Keratinocyte (primary cell): ENCODE data around the gene PRKAG2. TPM values are rescaled to one million over a fixed set of nuclear protein-coding genes. Genes with fewer than 3 reads are reported as not detected.

Experiments
- DNase-seq: peaks from one replicate; pipeline ENCODE4 v3.0.0-alpha.2; 2011; ENCODE audit warnings: low read depth, missing footprints, low spot score
- FAIRE-seq: peaks from 2 replicates; lab custom pipeline; 2011; peaks lifted over from hg19 to GRCh38; lab: Jason Lieb, UNC
- H2AFZ ChIP-seq: 2 replicates; pipeline ENCODE4 v1.6.0; 2012; ENCODE audit warnings: low read length, control low read depth, inconsistent platforms; ENCODE audit not compliant: control insufficient read depth
- H3K27ac ChIP-seq: 2 replicates; pipeline ENCODE4 v1.5.1; 2011; ENCODE audit warnings: low read length; ENCODE audit not compliant: control insufficient read depth, insufficient read depth
- H3K27me3 ChIP-seq: 3 replicates; pipeline ENCODE4 v1.6.0; 2011; ENCODE audit warnings: low read length; ENCODE audit not compliant: control insufficient read depth, insufficient read depth; ENCODE audit errors: extremely low read depth
- H3K36me3 ChIP-seq, 2 experiments: 2 replicates in 1 of 2; 3 replicates in 1 of 2; pipeline ENCODE4 v1.5.1; 2011; ENCODE audit warnings: low read length in 2 of 2, mild to moderate bottlenecking in 1 of 2; ENCODE audit not compliant: control insufficient read depth in 2 of 2, insufficient read depth in 2 of 2; ENCODE audit errors: extremely low read depth in 1 of 2
- H3K4me1 ChIP-seq: 3 replicates; pipeline ENCODE4 v1.5.1; 2011; ENCODE audit warnings: low read length; ENCODE audit not compliant: control insufficient read depth, insufficient read depth; ENCODE audit errors: extremely low read depth
- H3K4me2 ChIP-seq: 3 replicates; pipeline ENCODE4 v1.6.0; 2011; ENCODE audit warnings: low read depth, low read length; ENCODE audit not compliant: control insufficient read depth, insufficient read depth; ENCODE audit errors: extremely low read depth
- H3K4me3 ChIP-seq, 3 experiments: fragments of 200-600 bp in 1 of 3; sonication (generic) in 1 of 3; 2 replicates in 2 of 3; 3 replicates in 1 of 3; pipeline ENCODE4 v1.5.1; 2011 to 2016; ENCODE audit warnings: low read length in 3 of 3, mild to moderate bottlenecking in 3 of 3, control low read depth in 2 of 3, inconsistent platforms in 1 of 3, low read depth in 1 of 3, mixed read lengths in 1 of 3, mixed run types in 1 of 3, moderate library complexity in 1 of 3; ENCODE audit not compliant: control insufficient read depth in 2 of 3, insufficient read depth in 2 of 3; ENCODE audit errors: extremely low read depth in 1 of 3
- H3K79me2 ChIP-seq: 2 replicates; pipeline ENCODE4 v1.6.0; 2012; ENCODE audit warnings: low read length; ENCODE audit not compliant: control insufficient read depth, insufficient read depth
- H3K9ac ChIP-seq: 3 replicates; pipeline ENCODE4 v1.6.0; 2011; ENCODE audit warnings: low read length; ENCODE audit not compliant: control insufficient read depth, insufficient read depth; ENCODE audit errors: extremely low read depth
- H3K9me1 ChIP-seq: 3 replicates; pipeline ENCODE4 v1.6.0; 2011; ENCODE audit warnings: low read length; ENCODE audit not compliant: control insufficient read depth, insufficient read depth; ENCODE audit errors: extremely low read depth
- H3K9me3 ChIP-seq: 2 replicates; pipeline ENCODE4 v1.5.1; 2012; ENCODE audit warnings: low read depth, low read length; ENCODE audit not compliant: control insufficient read depth
- H4K20me1 ChIP-seq: 3 replicates; pipeline ENCODE4 v1.6.0; 2011; ENCODE audit warnings: low read length; ENCODE audit not compliant: control insufficient read depth, insufficient read depth; ENCODE audit errors: extremely low read depth
- CTCF ChIP-seq, 3 experiments: IDR thresholded peaks in 1 of 3; conservative IDR thresholded peaks in 1 of 3; optimal IDR thresholded peaks in 1 of 3; 2 replicates in 2 of 3; 3 replicates in 1 of 3; pipeline versions ENCODE3 to v1.5.1; 2011; ENCODE audit warnings: low read length in 3 of 3, mild to moderate bottlenecking in 3 of 3, moderate library complexity in 2 of 3, control low read depth in 1 of 3, inconsistent platforms in 1 of 3; ENCODE audit not compliant: insufficient read depth in 2 of 3; ENCODE audit errors: extremely low read depth in 1 of 3
- EZH2 ChIP-seq: IDR thresholded peaks from one replicate; pipeline ENCODE4 v1.6.1; 2012; ENCODE audit warnings: inconsistent platforms, mild to moderate bottlenecking, low read length, moderate library complexity
- dilution Hi-C: fragments of 300-500 bp; cut with MboI; formaldehyde crosslinking; loops from one replicate; pipeline ENCODE4 v1.7.0; 2020; ENCODE audit warnings: low sequenced_read_pairs; ENCODE audit not compliant: extremely low pct_ligation_motif_present
- polyA plus RNA-seq, 5 experiments: library from polyadenylated mRNA; depleted of rRNA in 3 of 5; stranded (reverse) in 3 of 5; stranded (forward) in 1 of 5; unstranded in 1 of 5; fragments of >200 nt; gene quantifications; 1 replicate in 1 of 5; 2 replicates in 3 of 5; 3 replicates in 1 of 5; pipeline versions ENCODE4 v1.2.1 to v1.2.3, GENCODE V29; 2011 to 2012; ENCODE audit warnings: missing spikeins in 2 of 5, low read depth in 1 of 5, low replicate concordance in 1 of 5

Gene PRKAG2
- polyA plus RNA-seq, 1 donor (not counting 4 experiments of a cell fraction or from before 2014, with no cell fraction given): 39.5 TPM

- Histone ChIP-seq H3K9me1 (no peaks in the 10 kb centered on the region), H3K9ac (no peak overlapping the region), H3K79me2 (no peaks in the 10 kb centered on the region), H3K9me3 (no peaks in the 10 kb centered on the region), H2AFZ (no peak overlapping the region), H3K36me3 (no peaks in the 10 kb centered on the region), H3K4me1 (peaks cover 8% of the 10 kb centered on the region), H3K4me2 (no peak overlapping the region), H3K27ac (no peak overlapping the region), H3K4me3 (no peak overlapping the region), H3K27me3 (no peaks in the 10 kb centered on the region), H4K20me1 (no peaks in the 10 kb centered on the region)
- TF ChIP-seq CTCF (optimal IDR thresholded peaks at IDR 0.05 in 1 of 3, IDR thresholded peaks at IDR 0.05 in 1 of 3, conservative IDR thresholded peaks at IDR 0.05 in 1 of 3; ENCODE audit: extremely low read depth in 1 of 3, insufficient read depth in 2 of 3, low read length in 3 of 3): no peak
- TF ChIP-seq EZH2: no peak
- FAIRE-seq: no peak
- DNase-seq: no peak
- dilution Hi-C loops: no loop called here
These were observed 154.4 kb downstream of the PRKAG2 start for GRCh38 chr7:151722533-151722932.

- no peaks in the 10 kb centered on the region for H3K79me2 ChIP-seq
- dilution Hi-C loops: no loop called here
- no peak overlapping the region for H3K4me3 ChIP-seq
- H3K4me1 ChIP-seq: peaks cover 2% of the 10 kb centered on the region
- no peak overlapping the region for H3K9ac ChIP-seq
- H3K27ac ChIP-seq: no peak overlapping the region
- no peaks in the 10 kb centered on the region for H3K9me1 ChIP-seq
- H3K27me3 ChIP-seq: no peaks in the 10 kb centered on the region
- FAIRE-seq (no peak), DNase-seq (no peak)
- H3K4me2 ChIP-seq: no peak overlapping the region
- no peaks in the 10 kb centered on the region for H4K20me1 ChIP-seq
- TF ChIP-seq EZH2: no peak
- no peak overlapping the region for H2AFZ ChIP-seq
- H3K36me3 ChIP-seq: no peaks in the 10 kb centered on the region
- no peaks in the 10 kb centered on the region for H3K9me3 ChIP-seq
These were observed 155.2 kb downstream of the PRKAG2 start for GRCh38 chr7:151721694-151722093.

GRCh38 chr7:151721236-151721635, 155.7 kb downstream of the PRKAG2 start:
- Histone ChIP-seq H3K79me2 (no peaks in the 10 kb centered on the region), H3K4me1 (no peaks in the 10 kb centered on the region), H2AFZ (no peak overlapping the region), H3K4me3 (no peak overlapping the region), H3K9me3 (no peaks in the 10 kb centered on the region), H3K36me3 (no peaks in the 10 kb centered on the region), H3K9me1 (no peaks in the 10 kb centered on the region), H3K27me3 (no peaks in the 10 kb centered on the region), H4K20me1 (no peaks in the 10 kb centered on the region), H3K4me2 (no peak overlapping the region), H3K9ac (no peak overlapping the region), H3K27ac (no peak overlapping the region)
- TF ChIP-seq CTCF (optimal IDR thresholded peaks at IDR 0.05 in 1 of 3, IDR thresholded peaks at IDR 0.05 in 1 of 3, conservative IDR thresholded peaks at IDR 0.05 in 1 of 3; ENCODE audit: extremely low read depth in 1 of 3, insufficient read depth in 2 of 3, low read length in 3 of 3) (no peak), EZH2 (no peak)
- dilution Hi-C loops: no loop called here
- DNase-seq (no peak), FAIRE-seq (no peak)
